BE2C (cell line): ENCODE data around the gene MAP2K7.
A peak's percentile ranks its signal among the peaks of the same experiment; 100 is the strongest.
"Not testable (repeated sequence)": the region's sequence is repeated elsewhere in the genome, so short reads cannot be mapped to it uniquely, and the experiment has no call there.

ENCODE experiments used
- DNase-seq: peaks from one replicate; pipeline ENCODE4 v3.0.0-alpha.2; 2020
- H3K27me3 ChIP-seq: fragments of 250-450 bp; sonication (Bioruptor Pico); 2 replicates; pipeline ENCODE4 v1.5.1; 2020; ENCODE audit warnings: mild to moderate bottlenecking
- H3K36me3 ChIP-seq: fragments of 250-450 bp; sonication (Bioruptor Pico); 2 replicates; pipeline ENCODE4 v1.5.1; 2020; ENCODE audit warnings: mild to moderate bottlenecking
- H3K4me1 ChIP-seq: fragments of 250-450 bp; sonication (Bioruptor Pico); 2 replicates; pipeline ENCODE4 v1.5.1; 2020
- H3K4me3 ChIP-seq: 2 replicates; pipeline ENCODE4 v1.5.1; 2011; ENCODE audit warnings: low read depth, low read length
- H3K9me3 ChIP-seq: fragments of 250-450 bp; sonication (Bioruptor Pico); 2 replicates; pipeline ENCODE4 v1.5.1; 2020
- TF ChIP-seq, protein P1 (sequence below): IDR thresholded peaks from 2 replicates; pipeline ENCODE4 v1.5.1; 2012; ENCODE audit warnings: mild to moderate bottlenecking, low read depth, low read length

MAP2K7 gene

DNA sequence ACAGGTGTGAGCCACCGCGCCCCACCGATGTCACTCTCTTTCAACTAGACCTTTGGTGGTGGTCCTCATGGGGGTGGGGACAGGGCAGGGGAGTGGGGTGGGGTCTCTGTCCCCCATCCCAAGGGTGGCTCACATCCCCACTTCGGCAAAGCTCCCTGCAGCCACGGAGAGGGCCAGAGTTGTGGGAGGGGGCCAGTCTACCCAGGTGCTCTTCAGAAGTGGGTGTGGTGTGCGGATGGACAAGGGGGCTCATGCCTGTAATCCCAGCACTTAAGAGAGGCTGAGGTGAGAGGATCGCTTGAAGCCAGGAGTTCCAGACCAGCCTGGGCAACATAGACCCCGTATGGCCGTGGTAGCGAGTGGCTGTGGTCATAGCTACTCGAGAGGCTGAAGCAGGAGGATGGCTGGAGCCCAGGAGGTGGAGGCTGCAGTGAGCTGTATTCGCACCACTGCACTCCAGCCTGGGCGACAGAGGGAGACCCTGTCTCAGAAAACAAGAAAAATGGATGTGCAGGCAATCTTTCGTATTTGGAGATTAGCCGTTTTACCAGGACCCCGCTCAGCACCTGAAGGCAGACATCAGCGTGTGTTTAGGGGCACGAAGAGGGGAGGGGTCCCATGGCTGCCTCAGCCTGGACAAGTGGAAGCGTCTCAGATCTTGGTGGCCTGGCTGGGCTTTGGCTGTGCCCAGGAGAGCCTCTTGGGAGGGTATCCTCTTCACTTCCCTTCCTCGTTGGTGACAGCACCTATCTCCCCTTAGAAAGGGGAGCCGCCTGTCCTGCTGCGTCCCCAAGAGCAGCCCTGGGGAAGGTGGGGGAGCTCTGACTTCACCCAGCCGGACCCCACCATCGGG lies 11.8 kb downstream of the MAP2K7 start:
- H3K27me3 ChIP-seq: peaks cover 43% of the 10 kb centered on the region
- H3K4me3 ChIP-seq: no peak overlapping the region
- peaks cover 20% of the 10 kb centered on the region for H3K36me3 ChIP-seq
- TF ChIP-seq, protein P1, sequence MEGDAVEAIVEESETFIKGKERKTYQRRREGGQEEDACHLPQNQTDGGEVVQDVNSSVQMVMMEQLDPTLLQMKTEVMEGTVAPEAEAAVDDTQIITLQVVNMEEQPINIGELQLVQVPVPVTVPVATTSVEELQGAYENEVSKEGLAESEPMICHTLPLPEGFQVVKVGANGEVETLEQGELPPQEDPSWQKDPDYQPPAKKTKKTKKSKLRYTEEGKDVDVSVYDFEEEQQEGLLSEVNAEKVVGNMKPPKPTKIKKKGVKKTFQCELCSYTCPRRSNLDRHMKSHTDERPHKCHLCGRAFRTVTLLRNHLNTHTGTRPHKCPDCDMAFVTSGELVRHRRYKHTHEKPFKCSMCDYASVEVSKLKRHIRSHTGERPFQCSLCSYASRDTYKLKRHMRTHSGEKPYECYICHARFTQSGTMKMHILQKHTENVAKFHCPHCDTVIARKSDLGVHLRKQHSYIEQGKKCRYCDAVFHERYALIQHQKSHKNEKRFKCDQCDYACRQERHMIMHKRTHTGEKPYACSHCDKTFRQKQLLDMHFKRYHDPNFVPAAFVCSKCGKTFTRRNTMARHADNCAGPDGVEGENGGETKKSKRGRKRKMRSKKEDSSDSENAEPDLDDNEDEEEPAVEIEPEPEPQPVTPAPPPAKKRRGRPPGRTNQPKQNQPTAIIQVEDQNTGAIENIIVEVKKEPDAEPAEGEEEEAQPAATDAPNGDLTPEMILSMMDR: no peak
- 0 out of 2 replicates have a peak, but pooled peaks cover 3% of the 10 kb centered on the region for H3K4me1 ChIP-seq
- DNase-seq: no peak
- no peaks in the 10 kb centered on the region for H3K9me3 ChIP-seq

DNA sequence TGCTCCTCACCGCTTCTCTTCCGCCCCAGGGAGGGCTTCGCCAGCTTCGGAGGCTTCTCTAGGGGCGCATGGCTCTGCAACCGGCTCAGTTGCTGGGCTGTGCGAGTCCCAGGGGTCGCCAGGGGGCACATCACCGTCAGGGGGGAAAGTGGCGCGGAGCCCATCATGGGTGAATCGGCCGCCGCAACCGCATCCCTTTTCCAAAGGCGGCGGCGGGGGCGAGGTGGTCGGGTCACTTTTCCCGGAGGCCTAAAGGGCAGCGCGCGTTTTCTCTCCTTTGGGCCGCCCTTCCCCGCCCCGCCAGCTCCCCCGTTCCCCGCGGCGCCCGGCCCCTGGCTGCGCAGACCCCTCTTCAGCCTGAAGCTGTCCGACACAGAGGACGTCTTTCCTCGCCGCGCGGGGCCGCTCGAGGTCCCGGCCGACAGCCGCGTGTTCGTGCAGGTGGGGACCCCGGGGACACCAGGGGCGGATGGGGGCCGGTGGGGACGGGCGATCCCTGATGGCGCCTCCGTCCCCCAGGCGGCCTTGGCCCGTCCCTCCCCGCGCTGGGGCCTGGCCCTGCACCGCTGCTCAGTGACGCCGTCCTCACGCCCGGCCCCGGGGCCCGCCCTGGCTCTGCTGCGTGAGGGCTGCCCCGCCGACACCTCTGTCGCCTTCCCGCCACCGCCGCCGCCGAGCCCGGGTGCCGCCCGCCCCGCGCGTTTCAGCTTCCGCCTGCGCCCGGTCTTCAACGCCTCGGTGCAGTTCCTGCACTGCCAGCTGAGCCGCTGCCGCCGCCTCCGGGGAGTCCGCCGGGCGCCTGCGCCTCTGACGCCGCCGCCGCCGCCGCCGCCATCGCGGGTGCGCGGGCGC lies 12.7 kb downstream of the MAP2K7 start:
- Histone ChIP-seq H3K4me3 (no peak overlapping the region), H3K36me3 (peaks cover 13% of the 10 kb centered on the region), H3K4me1 (0 out of 2 replicates have a peak, but pooled peaks cover 3% of the 10 kb centered on the region), H3K9me3 (no peaks in the 10 kb centered on the region), H3K27me3 (peaks cover 43% of the 10 kb centered on the region)
- TF ChIP-seq, protein P1: no peak
- DNase-seq: no peak

DNA sequence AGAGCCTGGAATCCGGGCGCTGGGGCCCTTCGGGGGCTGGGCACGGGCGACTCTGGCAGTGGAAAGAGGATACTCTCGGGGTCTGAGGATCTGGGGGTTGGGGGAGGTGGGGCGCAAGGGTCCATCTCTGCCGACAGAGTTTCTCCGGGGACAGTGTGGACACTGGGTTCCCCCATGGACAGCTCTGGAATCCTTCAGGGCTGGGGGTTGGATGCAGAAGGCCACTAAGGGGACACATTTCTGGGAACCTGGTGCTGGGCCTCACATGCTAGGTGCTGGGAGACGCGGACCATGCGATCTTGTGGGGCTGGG lies 13.2 kb downstream of the MAP2K7 start:
- Histone ChIP-seq H3K4me1 (0 out of 2 replicates have a peak, but pooled peaks cover 3% of the 10 kb centered on the region), H3K9me3 (no peaks in the 10 kb centered on the region), H3K4me3 (no peak overlapping the region), H3K27me3 (peaks cover 43% of the 10 kb centered on the region), H3K36me3 (peaks cover 7% of the 10 kb centered on the region)
- TF ChIP-seq, protein P1: no peak
- DNase-seq: no peak

DNA sequence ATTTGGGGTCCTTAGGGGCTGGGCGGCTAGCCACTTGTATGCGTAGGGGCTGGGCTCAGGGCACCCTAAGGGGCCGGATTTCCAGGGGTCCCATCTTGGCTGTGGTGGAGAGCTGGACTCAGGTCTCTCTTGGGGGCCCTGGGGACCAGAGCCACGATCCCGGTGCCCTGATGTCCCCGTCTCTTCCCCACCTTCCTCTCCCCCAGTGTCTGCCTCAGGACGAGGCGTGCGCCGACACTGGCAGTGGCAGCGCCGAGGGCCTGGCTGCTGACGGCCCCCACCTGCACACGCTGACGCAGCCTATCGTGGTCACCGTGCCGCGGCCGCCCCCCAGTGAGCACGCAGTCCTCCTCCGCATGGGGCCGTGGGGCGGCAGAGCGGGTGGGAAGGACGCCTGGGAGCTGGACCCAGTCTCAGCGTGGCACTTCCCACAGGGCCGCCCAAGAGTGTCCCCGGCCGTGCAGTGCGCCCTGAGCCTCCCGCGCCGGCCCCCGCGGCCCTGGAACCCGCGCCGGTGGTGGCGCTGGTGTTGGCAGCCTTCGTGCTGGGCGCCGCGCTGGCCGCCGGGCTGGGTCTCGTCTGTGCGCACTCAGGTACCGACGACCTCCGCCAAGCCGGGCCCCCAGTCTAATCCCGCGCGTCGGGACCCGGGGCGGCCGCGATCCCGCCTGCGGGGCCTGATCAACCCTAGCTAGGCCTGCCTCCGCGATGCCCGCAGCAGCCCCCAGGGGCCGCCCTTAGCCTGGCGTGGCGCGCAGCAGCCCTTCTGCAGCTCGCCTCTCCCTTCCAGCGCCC lies 13.8 kb downstream of the MAP2K7 start:
- peak; percentile 81 for DNase-seq
- peak overlapping the region; percentile 19; the same call in 1 of the 2 replicates for H3K4me3 ChIP-seq
- no peaks in the 10 kb centered on the region for H3K9me3 ChIP-seq
- 0 out of 2 replicates have a peak, but pooled peaks cover 3% of the 10 kb centered on the region for H3K4me1 ChIP-seq
- peaks cover 3% of the 10 kb centered on the region for H3K36me3 ChIP-seq
- peaks cover 43% of the 10 kb centered on the region for H3K27me3 ChIP-seq
- TF ChIP-seq, protein P1: peak; percentile 51

DNA sequence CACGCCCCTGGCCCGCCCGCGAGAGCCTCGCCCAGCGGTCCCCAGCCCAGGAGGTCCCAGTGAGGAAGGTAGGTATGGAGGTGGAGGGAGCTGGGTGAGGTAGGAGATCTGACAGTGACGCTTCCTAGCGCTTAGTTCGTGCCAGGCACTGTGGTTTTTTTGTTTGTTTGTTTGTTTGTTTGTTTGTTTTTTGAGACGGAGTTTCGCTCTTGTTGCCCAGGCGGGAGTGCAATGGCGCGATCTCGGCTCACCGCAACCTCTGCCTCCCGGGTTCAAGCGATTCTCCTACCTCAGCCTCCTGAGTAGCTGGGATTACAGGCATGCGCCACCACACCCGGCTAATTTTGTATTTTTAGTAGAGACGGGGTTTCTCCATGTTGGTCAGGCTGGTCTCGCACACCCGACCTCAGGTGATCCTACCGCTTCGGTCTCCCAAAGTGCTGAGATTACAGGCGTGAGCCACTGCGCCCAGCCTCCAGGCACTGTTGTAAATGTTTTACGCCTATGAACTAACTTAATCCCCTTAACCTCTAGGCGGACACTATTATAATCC lies 14.5 kb downstream of the MAP2K7 start:
- not testable (repeated sequence) for H3K4me3 ChIP-seq

More for the DNA sequence above, 14.5 kb downstream of the MAP2K7 start:
- H3K27me3 ChIP-seq: peaks cover 43% of the 10 kb centered on the region
- DNase-seq, H3K36me3 ChIP-seq, H3K9me3 ChIP-seq, H3K4me1 ChIP-seq: not testable (repeated sequence)
